B cell (primary cell): ENCODE data around the gene TRRAP.

Experiments
- EZH2 ChIP-seq: IDR thresholded peaks from 2 replicates; pipeline ENCODE4 v1.6.1; 2012; ENCODE audit warnings: borderline replicate concordance, low read depth, mild to moderate bottlenecking, moderate library complexity, low read length; ENCODE audit not compliant: insufficient read depth, poor library complexity, severe bottlenecking
- TF ChIP-seq, protein P1 (sequence below): fragments of 200-600 bp; IDR thresholded peaks from one replicate; pipeline ENCODE4 v1.8.0; 2022; ENCODE audit warnings: antibody characterized with exemption, mild to moderate bottlenecking

DNA sequence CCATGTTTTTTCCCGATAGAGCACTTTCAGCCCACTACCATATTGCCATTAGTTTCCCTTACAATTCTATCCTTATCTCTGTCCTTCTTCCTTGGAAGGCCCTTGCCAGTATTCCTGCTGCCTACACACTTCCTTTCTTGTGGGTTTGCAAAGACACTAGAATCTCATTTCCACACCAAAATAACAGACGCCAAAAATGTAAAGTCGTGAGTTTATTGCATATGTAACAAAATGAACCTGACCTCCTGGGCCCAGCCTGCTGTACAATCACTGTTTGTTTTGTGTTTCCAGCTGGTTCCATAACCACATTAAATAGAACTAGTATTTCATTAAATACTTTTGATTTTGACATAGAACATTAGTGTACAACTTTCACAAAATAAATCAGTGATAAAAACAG is 148.9 kb downstream of the TRRAP start:
- TF ChIP-seq, protein P1, sequence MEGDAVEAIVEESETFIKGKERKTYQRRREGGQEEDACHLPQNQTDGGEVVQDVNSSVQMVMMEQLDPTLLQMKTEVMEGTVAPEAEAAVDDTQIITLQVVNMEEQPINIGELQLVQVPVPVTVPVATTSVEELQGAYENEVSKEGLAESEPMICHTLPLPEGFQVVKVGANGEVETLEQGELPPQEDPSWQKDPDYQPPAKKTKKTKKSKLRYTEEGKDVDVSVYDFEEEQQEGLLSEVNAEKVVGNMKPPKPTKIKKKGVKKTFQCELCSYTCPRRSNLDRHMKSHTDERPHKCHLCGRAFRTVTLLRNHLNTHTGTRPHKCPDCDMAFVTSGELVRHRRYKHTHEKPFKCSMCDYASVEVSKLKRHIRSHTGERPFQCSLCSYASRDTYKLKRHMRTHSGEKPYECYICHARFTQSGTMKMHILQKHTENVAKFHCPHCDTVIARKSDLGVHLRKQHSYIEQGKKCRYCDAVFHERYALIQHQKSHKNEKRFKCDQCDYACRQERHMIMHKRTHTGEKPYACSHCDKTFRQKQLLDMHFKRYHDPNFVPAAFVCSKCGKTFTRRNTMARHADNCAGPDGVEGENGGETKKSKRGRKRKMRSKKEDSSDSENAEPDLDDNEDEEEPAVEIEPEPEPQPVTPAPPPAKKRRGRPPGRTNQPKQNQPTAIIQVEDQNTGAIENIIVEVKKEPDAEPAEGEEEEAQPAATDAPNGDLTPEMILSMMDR, result no peak
- no peak for TF ChIP-seq EZH2
